Ramos (cell line): ENCODE results near the gene HP1BP3.
"Not testable (repeated sequence)": the region's sequence is repeated elsewhere in the genome, so short reads cannot be mapped to it uniquely, and the experiment has no call there.

Experiments used
- in situ Hi-C: fragments of 300-500 bp; cut with MboI; formaldehyde crosslinking; loops from one replicate; pipeline ENCODE4 v1.14.3; 2022; ENCODE audit warnings: low sequenced_read_pairs; ENCODE audit not compliant: unreplicated experiment

The HP1BP3 gene

GRCh38 chr1:20728371-20729154 lies 58.5 kb downstream of the HP1BP3 start:
- in situ Hi-C loops = no loop called here

- in situ Hi-C loops = no loop called here
Observed at GRCh38 chr1:20727746-20728316, 59.3 kb downstream of the HP1BP3 start.

GRCh38 chr1:20726932-20727745 lies 60.0 kb downstream of the HP1BP3 start:
- in situ Hi-C loops = no loop called here

GRCh38 chr1:20726118-20726911 lies 60.8 kb downstream of the HP1BP3 start:
- in situ Hi-C loops = no loop called here

- in situ Hi-C loops = no loop called here
Observed at GRCh38 chr1:20725189-20726117, 61.7 kb downstream of the HP1BP3 start.

- in situ Hi-C loops = no loop called here
Observed at GRCh38 chr1:20724364-20725188, 62.5 kb downstream of the HP1BP3 start.

- in situ Hi-C loops = no loop called here
Observed at GRCh38 chr1:20723537-20724363, 63.4 kb downstream of the HP1BP3 start.

GRCh38 chr1:20723159-20723536 lies 64.0 kb downstream of the HP1BP3 start:
- in situ Hi-C loops = no loop called here

GRCh38 chr1:20721117-20722061 lies 65.7 kb downstream of the HP1BP3 start:
- in situ Hi-C loops = no loop called here

- in situ Hi-C loops = no loop called here
Observed at GRCh38 chr1:20720631-20721091, 66.4 kb downstream of the HP1BP3 start.

- in situ Hi-C loops = no loop called here
Observed at GRCh38 chr1:20719871-20720620, 67.1 kb downstream of the HP1BP3 start.

- in situ Hi-C loops = no loop called here
Observed at GRCh38 chr1:20719261-20719660, 67.8 kb downstream of the HP1BP3 start.

GRCh38 chr1:20718343-20718882 lies 68.7 kb downstream of the HP1BP3 start:
- in situ Hi-C loops = not testable (repeated sequence)

- in situ Hi-C loops = no loop called here
Observed at GRCh38 chr1:20717452-20718342, 69.4 kb downstream of the HP1BP3 start, which contains the start of gene KIF17. Gene KIF17, minus strand, starts transcription at chr1:20718007. Its CDS starts 301 bp downstream, at chr1:20717706.
